WTC11 (cell line): ENCODE measurements around the gene DMXL2. TPM values are rescaled to one million over a fixed set of nuclear protein-coding genes. Genes with fewer than 3 reads are reported as not detected.

Experiments used
- ATAC-seq: fragments of 200-7000 bp; cut with Tn5 transposase; 2 replicates; pipeline ENCODE4 v1.10.0; 2021; ENCODE audit warnings: mild to moderate bottlenecking, moderate library complexity
- CTCF ChIA-PET: fragments of 300-600 bp; sonication (Branson Sonifier 250); formaldehyde crosslinking; loops from one replicate; lab custom pipeline; 2021; ENCODE audit warnings: antibody characterized with exemption; lab: Charles Lee
- POLR2A ChIA-PET: fragments of 350-600 bp; sonication (Branson Sonifier 250); formaldehyde crosslinking; loops from one replicate; lab custom pipeline; 2021; ENCODE audit warnings: antibody characterized with exemption; lab: Charles Lee
- DNase-seq: peaks from one replicate; pipeline ENCODE4 v3.0.0; 2021; ENCODE audit warnings: low spot score
- H3K27ac Mint-ChIP-seq: 2 replicates; pipeline ENCODE4 v1.8.0; 2021; ENCODE audit warnings: mixed read lengths
- H3K27me3 Mint-ChIP-seq: 2 replicates; pipeline ENCODE4 v1.8.0; 2021; ENCODE audit warnings: low read depth, mild to moderate bottlenecking, moderate library complexity, mixed read lengths
- H3K36me3 Mint-ChIP-seq: 2 replicates; pipeline ENCODE4 v1.8.0; 2021; ENCODE audit warnings: mixed read lengths
- H3K4me1 Mint-ChIP-seq: 2 replicates; pipeline ENCODE4 v1.8.0; 2022; ENCODE audit warnings: mixed read lengths
- H3K4me3 Mint-ChIP-seq: 2 replicates; pipeline ENCODE4 v1.8.0; 2021; ENCODE audit warnings: mild to moderate bottlenecking, moderate library complexity, mixed read lengths
- H3K9me3 Mint-ChIP-seq: 2 replicates; pipeline ENCODE4 v1.8.0; 2021; ENCODE audit warnings: mixed read lengths
- ATF1 ChIP-seq: sonication (generic); formaldehyde crosslinking; IDR thresholded peaks from 2 replicates; pipeline ENCODE4 v1.8.1; 2023; ENCODE audit warnings: mild to moderate bottlenecking, moderate library complexity, missing genetic modification reagents
- ATF6 ChIP-seq: sonication (generic); formaldehyde crosslinking; IDR thresholded peaks from 2 replicates; pipeline ENCODE4 v1.8.1; 2023; ENCODE audit warnings: mild to moderate bottlenecking, missing genetic modification reagents
- CBFB ChIP-seq: sonication (generic); formaldehyde crosslinking; IDR thresholded peaks from 2 replicates; pipeline ENCODE4 v1.8.1; 2022; ENCODE audit warnings: mild to moderate bottlenecking, low read depth, missing genetic modification reagents
- E2F4 ChIP-seq: sonication (generic); formaldehyde crosslinking; IDR thresholded peaks from 2 replicates; pipeline ENCODE4 v1.8.1; 2022; ENCODE audit warnings: low read depth, mild to moderate bottlenecking, moderate library complexity, missing genetic modification reagents, borderline replicate concordance
- FOXJ3 ChIP-seq: sonication (generic); formaldehyde crosslinking; IDR thresholded peaks from 2 replicates; pipeline ENCODE4 v1.9.0; 2021; ENCODE audit warnings: missing genetic modification reagents, mild to moderate bottlenecking, borderline replicate concordance
- GRHL2 ChIP-seq: fragments of 250-450 bp; sonication (Bioruptor Pico); IDR thresholded peaks from 2 replicates; pipeline ENCODE4 v1.8.0; 2022; ENCODE audit warnings: mild to moderate bottlenecking, moderate library complexity; ENCODE audit not compliant: insufficient replicate concordance, severe bottlenecking
- MXD4 ChIP-seq: fragments of 250-450 bp; sonication (Bioruptor Pico); IDR thresholded peaks from 2 replicates; pipeline ENCODE4 v1.8.0; 2021; ENCODE audit warnings: mild to moderate bottlenecking, moderate library complexity, borderline replicate concordance
- NFE2L1 ChIP-seq: sonication (generic); formaldehyde crosslinking; IDR thresholded peaks from 2 replicates; pipeline ENCODE4 v1.8.1; 2023; ENCODE audit warnings: missing genetic modification reagents
- RELA ChIP-seq: sonication (generic); formaldehyde crosslinking; IDR thresholded peaks from 2 replicates; pipeline ENCODE4 v1.8.1; 2022; ENCODE audit warnings: missing genetic modification reagents, mild to moderate bottlenecking, borderline replicate concordance
- SP1 ChIP-seq: sonication (generic); formaldehyde crosslinking; conservative IDR thresholded peaks from 2 replicates; pipeline ENCODE4 v1.8.1; 2022; ENCODE audit warnings: missing genetic modification reagents
- TEAD1 ChIP-seq: sonication (generic); formaldehyde crosslinking; IDR thresholded peaks from 2 replicates; pipeline ENCODE4 v1.8.0; 2022; ENCODE audit warnings: mild to moderate bottlenecking, missing genetic modification reagents
- ZBTB21 ChIP-seq: sonication (generic); formaldehyde crosslinking; IDR thresholded peaks from 2 replicates; pipeline ENCODE4 v1.8.1; 2023; ENCODE audit warnings: mild to moderate bottlenecking, missing genetic modification reagents, borderline replicate concordance
- ZBTB43 ChIP-seq: sonication (generic); formaldehyde crosslinking; IDR thresholded peaks from 2 replicates; pipeline ENCODE4 v1.8.1; 2023; ENCODE audit warnings: mild to moderate bottlenecking, missing genetic modification reagents
- ZNF121 ChIP-seq: sonication (generic); formaldehyde crosslinking; IDR thresholded peaks from 2 replicates; pipeline ENCODE4 v1.8.0; 2023; ENCODE audit warnings: missing genetic modification reagents
- ZNF138 ChIP-seq: sonication (generic); formaldehyde crosslinking; conservative IDR thresholded peaks from 2 replicates; pipeline ENCODE4 v1.8.1; 2022; ENCODE audit warnings: mild to moderate bottlenecking, moderate library complexity, missing genetic modification reagents
- ZNF232 ChIP-seq: sonication (generic); formaldehyde crosslinking; IDR thresholded peaks from 2 replicates; pipeline ENCODE4 v1.8.0; 2022; ENCODE audit warnings: mild to moderate bottlenecking, missing genetic modification reagents
- ZNF396 ChIP-seq: fragments of 250-450 bp; sonication (Bioruptor Pico); IDR thresholded peaks from 2 replicates; pipeline ENCODE4 v1.8.0; 2021; ENCODE audit warnings: mild to moderate bottlenecking, moderate library complexity, borderline replicate concordance
- total RNA-seq: library from RNA; stranded (reverse); gene quantifications from 3 replicates; pipeline ENCODE4 v1.2.3, GENCODE V29; 2021
- TF ChIP-seq, protein P1 (sequence below): sonication (generic); formaldehyde crosslinking; IDR thresholded peaks from 2 replicates; pipeline ENCODE4 v1.8.0; 2022; ENCODE audit warnings: mild to moderate bottlenecking, missing genetic modification reagents
- TF ChIP-seq, protein P2 (sequence below): sonication (generic); formaldehyde crosslinking; IDR thresholded peaks from 2 replicates; pipeline ENCODE4 v1.8.1; 2023; ENCODE audit warnings: mild to moderate bottlenecking, missing genetic modification reagents, borderline replicate concordance

The DMXL2 gene
- total RNA-seq, 1 experiment from 2014 or later = 10.4 TPM

- no peak for ATAC-seq
- H3K4me1 Mint-ChIP-seq = no peaks in the 10 kb centered on the region
- no peaks in the 10 kb centered on the region for H3K36me3 Mint-ChIP-seq
- ChIA-PET POLR2A (no interaction called here), CTCF (interaction anchor here (2.7 kb wide), 1 partner anchor 11 kb away, joined by 21 read pairs; no protein-coding TSS in a partner anchor)
- H3K4me3 Mint-ChIP-seq = no peak overlapping the region
- no peaks in the 10 kb centered on the region for H3K9me3 Mint-ChIP-seq
- H3K27ac Mint-ChIP-seq = no peak overlapping the region
- no peak for DNase-seq
- TF ChIP-seq MXD4 (CRISPR knock-in tag) = no peak
- TF ChIP-seq ZNF232 = no peak
- TF ChIP-seq, protein P1, sequence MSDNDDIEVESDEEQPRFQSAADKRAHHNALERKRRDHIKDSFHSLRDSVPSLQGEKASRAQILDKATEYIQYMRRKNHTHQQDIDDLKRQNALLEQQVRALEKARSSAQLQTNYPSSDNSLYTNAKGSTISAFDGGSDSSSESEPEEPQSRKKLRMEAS (CRISPR knock-in tag) = no peak
- no peak for TF ChIP-seq ATF6 (CRISPR knock-in tag)
- TF ChIP-seq GRHL2 (CRISPR knock-in tag) = no peak
- no peak for TF ChIP-seq SP1 (CRISPR knock-in tag)
- TF ChIP-seq ZNF121 (CRISPR knock-in tag) = no peak
- no peak for TF ChIP-seq ZNF138 (CRISPR knock-in tag)
- no peak for TF ChIP-seq TEAD1 (CRISPR knock-in tag)
- no peak for TF ChIP-seq ZBTB21 (CRISPR knock-in tag)
- TF ChIP-seq ATF1 (CRISPR knock-in tag) = no peak
- no peak for TF ChIP-seq E2F4
- no peak for TF ChIP-seq RELA
- TF ChIP-seq ZNF396 (CRISPR knock-in tag) = no peak
- TF ChIP-seq CBFB = no peak
- TF ChIP-seq, protein P2, sequence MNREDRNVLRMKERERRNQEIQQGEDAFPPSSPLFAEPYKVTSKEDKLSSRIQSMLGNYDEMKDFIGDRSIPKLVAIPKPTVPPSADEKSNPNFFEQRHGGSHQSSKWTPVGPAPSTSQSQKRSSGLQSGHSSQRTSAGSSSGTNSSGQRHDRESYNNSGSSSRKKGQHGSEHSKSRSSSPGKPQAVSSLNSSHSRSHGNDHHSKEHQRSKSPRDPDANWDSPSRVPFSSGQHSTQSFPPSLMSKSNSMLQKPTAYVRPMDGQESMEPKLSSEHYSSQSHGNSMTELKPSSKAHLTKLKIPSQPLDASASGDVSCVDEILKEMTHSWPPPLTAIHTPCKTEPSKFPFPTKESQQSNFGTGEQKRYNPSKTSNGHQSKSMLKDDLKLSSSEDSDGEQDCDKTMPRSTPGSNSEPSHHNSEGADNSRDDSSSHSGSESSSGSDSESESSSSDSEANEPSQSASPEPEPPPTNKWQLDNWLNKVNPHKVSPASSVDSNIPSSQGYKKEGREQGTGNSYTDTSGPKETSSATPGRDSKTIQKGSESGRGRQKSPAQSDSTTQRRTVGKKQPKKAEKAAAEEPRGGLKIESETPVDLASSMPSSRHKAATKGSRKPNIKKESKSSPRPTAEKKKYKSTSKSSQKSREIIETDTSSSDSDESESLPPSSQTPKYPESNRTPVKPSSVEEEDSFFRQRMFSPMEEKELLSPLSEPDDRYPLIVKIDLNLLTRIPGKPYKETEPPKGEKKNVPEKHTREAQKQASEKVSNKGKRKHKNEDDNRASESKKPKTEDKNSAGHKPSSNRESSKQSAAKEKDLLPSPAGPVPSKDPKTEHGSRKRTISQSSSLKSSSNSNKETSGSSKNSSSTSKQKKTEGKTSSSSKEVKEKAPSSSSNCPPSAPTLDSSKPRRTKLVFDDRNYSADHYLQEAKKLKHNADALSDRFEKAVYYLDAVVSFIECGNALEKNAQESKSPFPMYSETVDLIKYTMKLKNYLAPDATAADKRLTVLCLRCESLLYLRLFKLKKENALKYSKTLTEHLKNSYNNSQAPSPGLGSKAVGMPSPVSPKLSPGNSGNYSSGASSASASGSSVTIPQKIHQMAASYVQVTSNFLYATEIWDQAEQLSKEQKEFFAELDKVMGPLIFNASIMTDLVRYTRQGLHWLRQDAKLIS = no peak
- no peak for TF ChIP-seq NFE2L1 (CRISPR knock-in tag)
- no peak for TF ChIP-seq ZBTB43 (CRISPR knock-in tag)
- no peak for TF ChIP-seq FOXJ3 (CRISPR knock-in tag)
- no peaks in the 10 kb centered on the region for H3K27me3 Mint-ChIP-seq
Measured at GRCh38 chr15:51547656-51548055, 74.9 kb downstream of the DMXL2 start.
